ENCODE results near the gene AGRN.
"Not testable (repeated sequence)": the region's sequence is repeated elsewhere in the genome, so short reads cannot be mapped to it uniquely, and the experiment has no call there.

AGRN gene

DNA sequence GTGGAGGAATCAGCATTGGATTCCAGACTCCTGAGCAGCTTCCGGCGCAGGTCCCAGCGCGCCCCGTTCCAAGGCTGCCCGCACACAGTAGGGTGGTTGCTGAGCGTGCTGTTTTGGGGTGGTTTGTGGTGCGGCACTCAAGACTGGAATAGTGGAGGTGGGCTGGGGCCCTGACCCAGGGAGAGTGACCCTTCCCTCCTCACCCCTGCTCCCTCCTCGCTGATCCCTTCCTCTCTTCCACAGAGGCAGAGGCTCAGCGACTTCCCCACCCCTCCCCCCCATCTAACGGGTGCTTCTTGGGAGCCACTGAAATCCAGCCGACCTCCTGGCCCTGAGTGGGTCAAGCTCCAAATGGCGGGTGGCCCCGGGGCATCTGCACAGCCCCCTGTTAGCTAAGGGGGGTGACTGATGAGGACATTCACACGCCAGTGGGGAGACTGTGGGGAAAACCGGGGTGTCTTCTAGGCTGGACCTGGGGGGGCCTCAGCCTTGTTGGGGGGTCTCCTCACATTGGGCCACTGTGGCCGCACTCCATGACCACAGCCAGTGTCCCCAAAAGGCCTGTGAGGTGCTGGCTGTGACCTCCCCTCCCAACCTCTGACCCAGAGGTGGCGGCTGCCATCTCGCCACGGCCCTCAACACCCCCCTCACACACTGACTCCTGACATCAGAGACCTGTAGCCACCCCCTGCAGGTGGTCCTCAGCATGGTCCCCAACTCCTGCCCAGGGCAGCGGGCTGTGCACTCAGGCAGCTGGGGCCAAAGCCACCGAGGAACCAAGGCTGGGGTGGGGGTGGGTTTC is 16.1 kb upstream of the AGRN start:
- DNase-seq: no peak

DNA sequence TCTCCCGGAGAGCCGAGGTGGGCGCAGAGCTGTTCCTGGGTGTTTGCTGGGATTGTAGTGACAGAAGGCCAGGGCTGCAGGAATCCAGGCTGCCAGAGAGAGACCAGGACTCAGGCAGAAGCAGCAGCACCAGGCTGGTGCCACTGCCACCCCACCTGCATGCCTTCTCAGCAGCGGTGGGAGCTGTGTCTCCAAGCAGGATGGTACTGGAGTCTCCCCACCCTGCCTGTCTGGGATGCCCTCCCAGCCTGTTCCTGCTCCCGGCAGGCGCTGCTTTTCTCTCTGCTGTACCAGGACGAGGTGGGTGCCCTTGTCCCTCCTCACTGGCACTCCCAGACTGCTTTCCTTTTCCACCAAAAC is 15.5 kb upstream of the AGRN start:
- DNase-seq: no peak

DNA sequence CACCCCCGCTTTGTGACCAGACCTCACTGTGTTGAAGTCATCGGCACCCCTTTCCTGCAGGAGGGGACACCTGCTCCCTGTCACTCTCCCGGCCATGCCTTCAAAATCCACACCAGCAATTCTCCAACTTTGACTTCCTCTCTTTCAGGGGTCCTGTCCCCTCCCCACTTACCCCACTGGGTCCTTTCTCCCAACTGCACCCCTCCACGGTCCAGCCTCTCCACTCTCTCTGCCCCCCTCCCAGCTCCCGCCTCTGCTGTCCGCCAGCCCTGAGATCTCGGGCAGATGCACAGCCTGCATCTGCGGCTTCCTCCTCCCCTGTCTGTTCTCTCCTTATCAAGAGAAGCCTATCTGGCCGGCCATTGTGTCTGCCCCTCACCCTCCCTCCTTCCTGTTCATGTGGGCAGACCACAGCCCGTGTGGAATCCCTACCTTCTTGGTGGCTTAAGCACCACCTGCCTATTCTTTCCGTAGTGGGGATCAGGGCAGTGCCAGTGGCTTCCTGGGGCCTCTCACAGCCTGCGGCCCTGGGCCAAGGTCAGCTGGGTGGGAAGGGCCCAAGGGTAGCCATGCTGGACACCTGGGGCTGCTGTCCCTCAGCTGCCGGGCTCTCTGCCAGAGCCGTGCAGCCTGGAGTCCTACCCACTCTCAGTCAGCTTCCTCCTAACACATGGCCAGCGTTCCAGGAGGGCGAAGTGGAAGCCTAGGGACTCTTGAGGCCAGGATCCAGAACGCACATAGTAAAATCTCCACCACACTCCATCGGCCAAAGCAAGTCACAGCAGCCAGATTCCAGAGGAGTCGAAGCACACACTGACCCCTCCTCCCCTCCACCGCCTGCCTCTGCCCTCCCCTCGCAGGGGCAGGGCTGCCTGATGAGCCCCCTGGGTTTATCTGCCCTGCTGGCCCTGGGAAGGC is 14.9 kb upstream of the AGRN start:
- no peak for DNase-seq

DNA sequence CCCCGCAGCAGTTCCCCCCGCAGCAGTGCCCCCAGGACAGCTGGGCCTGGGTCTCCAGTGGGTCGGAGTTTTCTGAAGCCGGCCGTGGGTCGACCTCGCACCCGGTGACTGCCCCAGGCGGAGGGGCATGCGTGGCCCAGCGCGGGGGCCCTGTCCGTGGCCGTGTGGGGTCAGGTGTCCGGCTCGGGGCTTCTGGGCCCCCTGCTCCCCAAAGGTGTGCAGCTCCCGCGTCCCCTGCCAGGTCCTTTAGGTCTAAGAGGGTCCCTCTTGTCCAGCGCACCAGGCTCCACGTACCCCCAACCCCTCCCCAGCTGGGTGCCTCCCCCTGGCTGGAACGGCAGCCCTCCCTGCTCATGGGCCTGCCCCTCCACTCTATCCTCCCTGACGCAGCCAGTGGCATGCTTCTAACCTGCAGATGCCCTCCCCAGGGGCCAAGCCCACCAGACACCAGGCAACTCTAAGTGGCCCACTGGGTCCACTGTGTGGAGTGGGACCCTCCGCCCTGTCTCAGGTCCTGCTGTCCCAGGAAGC is 14.1 kb upstream of the AGRN start:
- no peak for DNase-seq

DNA sequence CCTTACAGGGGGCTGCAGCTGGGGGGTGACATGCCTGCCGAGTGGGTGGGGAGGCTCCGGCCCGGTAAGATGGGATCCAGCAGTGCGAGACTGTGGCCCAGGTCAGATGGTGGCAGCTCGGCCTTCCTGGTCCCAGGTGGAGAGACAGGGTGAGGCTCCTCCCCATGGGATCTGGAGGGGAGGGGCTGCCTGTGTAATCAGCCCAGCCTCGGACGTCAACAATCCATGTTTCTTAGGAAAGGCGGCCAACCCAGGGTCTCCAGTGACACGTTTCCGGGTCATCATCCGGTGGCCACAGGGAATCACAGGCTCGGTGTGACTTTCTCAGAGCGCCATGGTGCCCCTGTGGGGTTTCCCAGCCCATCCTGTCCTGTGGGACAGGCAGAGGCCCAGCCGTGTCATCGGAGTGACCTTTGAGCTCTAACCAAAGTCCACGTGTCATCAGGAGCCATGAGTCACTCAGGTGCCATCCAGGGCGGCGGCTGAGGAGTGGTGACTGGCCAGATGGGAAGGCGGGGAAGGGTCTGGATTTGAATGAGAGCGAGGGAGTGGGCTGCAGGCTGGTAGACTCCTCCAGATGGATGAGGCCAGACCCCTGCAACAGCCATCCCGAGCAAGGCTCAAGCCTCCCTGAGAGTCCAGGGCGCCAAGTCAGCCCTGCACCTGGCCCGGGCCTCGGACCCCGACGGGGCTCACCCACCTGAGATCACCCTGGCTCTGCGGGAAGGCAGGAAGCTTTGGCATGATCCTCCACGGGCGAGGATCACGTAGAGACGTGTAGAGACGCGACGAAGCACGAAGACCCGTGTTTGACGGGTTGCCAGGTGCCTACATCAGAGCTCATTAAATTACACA is 13.4 kb upstream of the AGRN start:
- no peak for DNase-seq

DNA sequence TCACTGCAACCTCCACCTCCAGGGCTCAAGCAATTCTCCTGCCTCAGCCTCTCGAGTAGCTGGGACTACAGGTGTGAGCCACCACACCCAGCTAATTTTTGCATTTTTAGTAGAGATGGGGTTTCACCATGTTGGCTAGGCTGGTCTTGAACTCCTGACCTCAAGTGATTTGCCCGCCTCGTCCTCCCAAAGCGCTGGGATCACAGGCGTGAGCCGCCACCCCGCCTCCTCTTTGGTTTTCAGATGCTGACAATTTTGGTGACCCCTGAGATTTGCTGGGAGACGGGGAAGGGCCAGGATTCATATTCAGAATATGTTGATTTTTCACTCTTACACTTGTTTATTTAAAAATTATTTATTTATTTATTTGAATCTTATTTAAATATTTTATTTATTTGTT is 9.8 kb upstream of the AGRN start:
- DNase-seq: not testable (repeated sequence)

DNA sequence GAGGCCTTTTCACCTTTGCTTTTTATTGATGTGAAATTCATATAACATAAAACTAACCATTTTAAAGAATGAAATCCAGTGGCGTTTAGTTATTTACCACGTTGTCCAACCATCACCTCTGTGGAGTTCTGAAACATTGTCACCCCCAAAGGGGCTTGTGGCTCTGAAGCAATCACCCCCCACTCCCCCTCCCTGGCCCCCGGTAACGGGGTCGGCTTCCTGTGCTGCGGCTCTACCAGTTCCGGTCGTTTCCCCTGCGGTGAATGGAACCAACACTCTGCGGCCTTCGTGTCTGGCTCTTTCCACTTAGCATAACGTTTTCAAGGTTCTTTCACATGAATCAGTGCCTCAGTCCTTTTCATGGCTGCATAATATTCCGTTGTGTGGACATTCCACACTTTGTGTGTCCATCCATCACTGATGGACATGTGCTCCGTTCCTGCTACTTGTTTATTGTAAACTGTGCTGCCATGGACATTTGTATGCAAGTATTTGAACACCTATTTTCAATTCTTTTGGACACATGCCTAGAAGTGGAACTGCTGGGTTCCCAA is 8.4 kb upstream of the AGRN start:
- no peak for DNase-seq

DNA sequence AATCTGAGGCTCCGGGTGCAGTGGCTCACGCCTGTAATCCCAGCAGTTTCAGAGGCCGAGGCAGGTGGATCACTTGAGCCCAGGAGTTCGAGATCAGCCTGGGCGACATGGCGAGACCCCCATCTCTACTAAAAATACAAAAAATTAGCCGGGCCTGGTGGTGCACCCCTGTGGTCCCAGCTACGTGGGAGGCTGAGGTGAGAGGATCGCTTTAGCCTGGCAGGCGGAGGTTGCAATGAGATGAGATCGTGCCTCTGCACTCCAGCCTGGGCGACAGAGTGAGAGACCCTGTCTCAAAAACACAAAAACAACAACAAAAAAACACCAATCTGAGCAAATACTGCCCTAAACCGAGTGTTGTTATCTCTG is 7.2 kb upstream of the AGRN start:
- not testable (repeated sequence) for DNase-seq

DNA sequence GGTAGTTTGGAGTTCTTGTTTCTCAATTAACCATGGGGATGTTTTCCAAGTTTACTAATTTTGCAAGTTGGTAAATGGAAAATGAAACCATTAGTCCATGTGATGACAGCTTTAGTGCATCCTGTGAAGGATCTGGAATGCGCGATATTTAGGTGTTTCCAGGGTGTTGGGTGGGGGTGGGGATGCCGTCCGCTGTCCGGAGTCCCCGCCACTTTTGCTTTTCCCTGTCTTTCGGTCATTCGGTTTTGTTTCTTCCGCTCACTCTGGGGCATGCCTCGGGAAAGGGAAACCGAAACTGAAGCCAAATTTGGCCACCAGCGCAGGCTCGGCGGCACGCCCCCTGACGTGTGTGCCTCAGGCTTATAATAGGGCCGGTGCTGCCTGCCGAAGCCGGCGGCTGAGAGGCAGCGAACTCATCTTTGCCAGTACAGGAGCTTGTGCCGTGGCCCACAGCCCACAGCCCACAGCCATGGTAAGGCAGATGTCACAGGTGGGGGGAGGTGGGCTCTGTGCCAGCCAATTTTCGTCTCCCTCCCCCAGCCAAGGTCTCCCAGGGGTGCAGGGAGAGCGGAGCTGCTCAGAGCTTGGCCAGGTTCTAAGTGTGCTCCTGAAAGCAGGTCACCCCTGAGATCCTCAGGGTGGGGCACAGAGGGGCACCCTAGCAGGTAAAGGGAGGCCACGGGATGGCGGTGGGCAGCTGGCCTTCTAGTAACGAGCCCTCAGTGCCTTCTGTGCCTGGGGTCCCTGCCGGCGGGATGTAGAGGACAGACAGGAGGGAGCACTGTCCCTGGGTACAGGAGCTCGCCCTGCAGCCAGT is 6.6 kb upstream of the AGRN start, which contains the start of gene ISG15:
Gene ISG15, plus strand, starts transcription at position 393 of the 817 bp plus-strand sequence. Its CDS starts 77 bp downstream, at position 470.
- no peak for DNase-seq

DNA sequence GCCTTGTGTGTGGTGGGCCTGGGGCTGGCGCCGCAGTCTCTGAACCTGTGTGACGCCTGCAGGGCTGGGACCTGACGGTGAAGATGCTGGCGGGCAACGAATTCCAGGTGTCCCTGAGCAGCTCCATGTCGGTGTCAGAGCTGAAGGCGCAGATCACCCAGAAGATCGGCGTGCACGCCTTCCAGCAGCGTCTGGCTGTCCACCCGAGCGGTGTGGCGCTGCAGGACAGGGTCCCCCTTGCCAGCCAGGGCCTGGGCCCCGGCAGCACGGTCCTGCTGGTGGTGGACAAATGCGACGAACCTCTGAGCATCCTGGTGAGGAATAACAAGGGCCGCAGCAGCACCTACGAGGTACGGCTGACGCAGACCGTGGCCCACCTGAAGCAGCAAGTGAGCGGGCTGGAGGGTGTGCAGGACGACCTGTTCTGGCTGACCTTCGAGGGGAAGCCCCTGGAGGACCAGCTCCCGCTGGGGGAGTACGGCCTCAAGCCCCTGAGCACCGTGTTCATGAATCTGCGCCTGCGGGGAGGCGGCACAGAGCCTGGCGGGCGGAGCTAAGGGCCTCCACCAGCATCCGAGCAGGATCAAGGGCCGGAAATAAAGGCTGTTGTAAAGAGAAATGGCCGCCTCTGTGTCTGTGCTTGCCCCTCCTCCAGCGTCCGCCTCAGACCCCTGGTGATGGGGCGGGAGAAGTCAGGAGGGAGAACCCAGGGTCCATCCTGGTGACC is 5.8 kb upstream of the AGRN start:
- no peak for DNase-seq

DNA sequence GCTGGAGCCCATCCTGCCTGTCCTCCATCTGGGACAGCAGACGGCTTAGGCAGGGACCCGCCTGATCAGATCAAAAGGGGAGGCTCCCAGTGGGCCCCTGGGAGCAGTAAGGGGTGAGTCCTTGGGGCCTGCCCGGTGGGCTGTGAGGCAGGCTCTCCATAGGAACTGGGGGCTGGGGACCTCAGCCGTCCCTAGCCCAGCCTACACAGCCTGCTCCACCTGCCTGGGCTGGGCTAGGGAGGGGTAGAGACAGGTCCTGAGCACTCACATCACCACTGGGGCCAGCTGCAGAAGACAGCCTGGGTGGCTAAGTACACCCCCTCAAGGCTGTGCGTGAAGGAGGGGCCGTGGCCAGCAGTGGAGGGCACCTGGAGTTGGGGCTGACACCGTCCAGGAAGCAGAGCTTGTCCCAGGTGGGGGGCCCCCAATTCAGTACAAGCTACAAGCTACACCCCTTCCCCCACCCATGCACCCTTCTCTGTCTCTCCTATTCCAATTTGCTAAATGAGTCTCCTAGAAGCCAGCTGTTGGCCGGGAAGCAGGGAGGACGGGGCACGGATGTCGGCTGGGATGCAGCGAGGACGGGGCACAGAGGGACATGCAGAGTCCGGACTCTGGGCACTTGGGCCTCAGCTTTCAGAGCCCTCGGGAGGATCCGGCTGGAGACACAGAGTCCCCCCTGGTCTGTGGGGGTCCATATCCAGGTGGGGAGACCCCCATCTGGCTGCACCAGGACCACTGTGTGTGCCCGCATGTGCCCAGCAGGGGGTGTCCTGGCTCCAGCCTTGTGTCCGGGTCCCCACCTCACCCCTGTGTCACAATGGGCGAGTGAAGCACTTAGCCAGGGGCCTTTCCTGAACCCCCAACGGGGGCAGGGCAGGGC is 4.9 kb upstream of the AGRN start:
- no peak for DNase-seq

DNA sequence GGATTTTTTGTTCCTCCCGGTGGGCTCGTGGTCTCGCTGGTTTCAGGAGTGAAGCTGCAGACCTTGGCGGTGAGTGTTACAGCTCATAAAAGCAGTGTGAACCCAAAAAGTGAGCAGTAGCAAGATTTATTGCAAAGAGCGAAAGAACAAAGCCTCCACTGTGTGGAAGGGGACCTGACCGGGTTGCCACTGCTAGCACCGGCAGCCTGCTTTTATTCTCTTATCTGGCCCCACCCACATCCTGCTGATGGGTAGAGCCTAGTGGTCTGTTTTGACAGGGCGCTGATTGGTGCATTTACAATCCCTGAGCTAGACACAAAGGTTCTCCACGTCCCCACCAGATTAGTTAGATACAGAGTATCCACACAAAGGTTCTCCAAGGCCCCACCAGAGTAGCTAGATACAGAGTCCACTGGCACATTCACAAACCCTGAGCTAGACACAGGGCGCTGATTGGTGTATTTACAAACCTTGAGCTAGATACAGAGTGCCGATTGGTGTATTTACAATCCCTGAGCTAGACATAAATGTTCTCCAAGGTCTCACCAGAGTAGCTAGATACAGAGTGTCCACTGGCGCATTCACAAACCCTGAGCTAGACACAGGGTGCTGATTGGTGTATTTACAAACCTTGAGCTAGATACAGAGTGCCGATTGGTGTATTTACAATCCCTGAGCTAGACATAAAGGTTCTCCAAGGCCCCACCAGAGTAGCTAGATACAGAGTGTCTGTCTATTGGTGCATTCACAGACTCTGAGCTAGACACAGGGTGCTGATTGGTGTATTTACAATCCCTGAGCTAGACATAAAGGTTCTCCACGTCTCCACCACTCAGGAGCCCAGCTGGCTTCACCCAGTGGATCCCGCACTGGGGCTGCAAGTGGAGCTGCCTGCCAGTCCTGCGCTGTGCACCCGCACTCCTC is 2.3 kb upstream of the AGRN start:
- not testable (repeated sequence) for DNase-seq

DNA sequence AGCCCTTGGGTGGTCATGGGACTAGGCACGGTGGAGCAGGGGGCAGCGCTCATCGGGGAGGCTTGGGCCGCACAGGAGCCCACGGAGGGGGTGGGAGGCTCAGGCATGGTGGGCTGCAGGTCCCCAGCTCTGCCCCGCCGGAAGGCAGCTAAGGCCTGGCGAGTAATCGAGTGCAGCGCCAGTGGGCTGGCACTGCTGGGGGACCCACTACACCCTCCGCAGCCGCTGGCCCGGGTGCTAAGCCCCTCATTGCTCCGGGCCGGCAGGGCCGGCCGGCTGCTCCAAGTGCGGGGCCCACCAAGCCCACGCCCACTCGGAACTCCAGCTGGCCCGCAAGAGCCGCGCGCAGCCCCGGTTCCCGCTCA is 1.6 kb upstream of the AGRN start:
- DNase-seq: not testable (repeated sequence)

DNA sequence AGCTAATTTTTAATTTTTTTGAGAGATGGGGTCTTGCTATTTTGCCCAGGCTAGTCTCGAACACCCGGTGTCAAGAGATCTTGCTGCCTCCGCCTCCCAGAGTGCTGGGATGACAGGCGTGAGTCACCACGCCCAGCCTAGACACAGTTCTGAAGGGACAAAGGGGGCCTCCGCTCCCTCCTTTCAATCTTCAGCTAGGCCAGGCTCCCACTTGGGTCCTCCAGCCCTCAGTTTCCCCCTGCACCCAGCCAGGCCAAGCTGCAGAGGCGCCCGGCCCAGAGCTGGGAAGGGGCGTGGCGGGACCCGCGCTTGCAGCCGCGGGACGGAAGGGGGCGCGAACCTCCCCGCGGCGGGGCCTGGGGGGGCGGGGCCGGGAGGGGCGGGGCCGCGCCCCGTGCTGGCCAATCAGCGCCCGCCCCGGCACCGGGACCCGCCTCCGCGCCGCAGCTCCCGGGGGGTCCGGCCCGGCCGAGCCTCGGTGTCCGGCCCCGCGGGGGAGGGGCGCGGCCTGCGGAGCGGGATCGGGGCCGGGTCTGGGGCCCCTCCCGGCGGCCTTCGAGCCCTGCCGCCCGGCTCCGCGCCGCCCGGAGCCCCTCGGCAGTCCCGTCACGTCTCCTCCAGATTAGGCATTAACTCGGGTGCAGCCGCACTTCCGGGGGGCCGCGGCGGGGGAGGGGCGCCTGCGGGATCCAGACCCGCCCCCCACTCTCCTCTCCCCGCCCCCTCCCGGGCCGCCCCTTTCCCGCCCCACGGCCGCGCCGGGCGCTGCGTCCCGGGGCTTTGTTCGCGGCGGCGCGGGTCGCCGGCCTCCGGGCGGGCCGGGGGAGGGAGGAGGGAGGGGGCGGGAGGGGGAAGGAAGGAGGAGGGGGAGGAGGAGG is 559 bp upstream of the AGRN start:
- DNase-seq: no peak

DNA sequence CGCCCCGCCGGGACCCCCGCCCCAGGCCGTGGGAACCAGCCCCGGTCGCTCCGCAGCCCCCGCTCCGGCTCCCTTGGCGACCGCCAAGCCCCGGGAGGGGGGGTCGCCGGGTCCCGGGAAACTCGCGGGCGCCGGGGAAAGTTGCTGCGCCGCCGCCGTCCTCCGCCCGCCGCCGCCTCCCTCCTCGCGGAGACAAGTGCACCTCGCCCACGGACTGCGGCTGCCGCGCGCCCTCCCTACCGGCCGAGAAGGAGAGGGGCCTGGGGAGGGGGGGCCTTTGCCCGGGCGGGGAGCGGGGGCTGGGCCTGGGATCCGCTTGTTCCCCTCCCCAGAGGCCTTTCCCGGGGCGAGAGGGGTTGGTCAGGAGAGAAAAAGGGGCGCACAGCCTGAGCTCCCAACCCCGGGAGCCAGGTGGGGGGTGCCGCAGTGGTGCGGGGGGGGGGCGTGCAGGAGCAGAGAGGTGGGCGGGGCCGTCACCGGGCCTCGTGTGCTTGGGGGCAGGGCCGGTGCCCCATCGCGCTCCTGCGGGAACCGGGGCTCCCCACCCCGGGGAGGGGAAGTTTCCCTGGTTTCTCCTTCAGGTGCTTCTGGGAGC is 592 bp downstream of the AGRN start:
- DNase-seq: no peak

DNA sequence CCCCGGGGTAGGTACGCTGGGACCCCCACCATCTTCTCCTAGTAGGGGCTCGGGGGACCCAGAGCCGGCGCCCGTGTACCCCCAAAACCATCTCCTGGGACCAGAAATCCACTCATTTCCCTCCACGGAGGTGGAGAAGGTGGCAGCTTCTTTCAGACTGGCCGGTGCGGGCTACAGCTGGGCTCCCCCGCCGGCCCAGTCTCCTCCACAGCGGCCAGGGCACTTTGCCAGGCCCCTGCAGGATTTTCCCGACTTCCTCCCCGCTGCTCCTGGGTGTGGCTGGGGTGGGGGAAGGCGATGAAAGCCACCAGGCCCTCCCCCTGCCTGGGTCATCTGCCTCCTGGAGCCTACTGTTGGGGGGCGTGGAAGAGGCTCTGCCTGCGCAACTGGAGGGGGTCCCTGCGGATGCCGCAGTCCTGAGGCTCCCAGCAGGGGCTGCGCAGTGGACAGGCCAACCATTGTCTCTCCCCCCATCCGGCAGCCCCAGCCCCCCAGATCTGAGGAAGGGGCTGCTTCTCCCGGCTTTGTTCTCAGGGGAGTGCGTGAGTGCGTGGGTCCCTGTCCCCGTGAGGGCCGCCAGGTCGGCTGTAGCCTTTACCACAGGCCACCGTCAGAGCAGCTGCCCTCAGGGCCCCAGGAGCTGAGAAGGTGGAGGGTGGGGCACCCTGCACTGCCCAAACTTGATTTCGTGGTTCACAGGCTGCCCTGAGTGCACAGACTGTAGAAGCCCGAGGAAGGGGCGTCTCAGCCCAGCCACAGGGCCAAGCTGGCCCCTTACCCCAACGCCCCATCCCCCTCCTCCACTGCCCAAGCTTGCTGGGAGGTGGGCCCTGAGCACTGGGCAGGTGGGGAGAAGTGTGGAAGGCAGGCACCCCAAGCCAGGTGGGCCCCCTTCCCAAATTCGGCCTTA is 1.3 kb downstream of the AGRN start:
- DNase-seq: no peak
